Naive thymus-derived CD4-positive, alpha-beta T cell (primary cell): ENCODE data around the gene CCDC8. TPM values are rescaled to one million over a fixed set of nuclear protein-coding genes. Genes with fewer than 3 reads are reported as not detected.
"Not testable (repeated sequence)": the region's sequence is repeated elsewhere in the genome, so short reads cannot be mapped to it uniquely, and the experiment has no call there.

Experiments
- ATAC-seq: fragments of 150-1000 bp; cut with Tn5 transposase; 2 replicates; pipeline ENCODE4 v1.10.0; 2021; ENCODE audit warnings: mild to moderate bottlenecking, moderate library complexity
- CTCF ChIA-PET: fragments of 350-600 bp; sonication (Branson Sonifier 250); formaldehyde crosslinking; loops from one replicate; lab custom pipeline; 2021; ENCODE audit warnings: antibody characterized with exemption; lab: Charles Lee
- POLR2A ChIA-PET: fragments of 350-600 bp; sonication (Branson Sonifier 250); formaldehyde crosslinking; loops from one replicate; lab custom pipeline; 2021; ENCODE audit warnings: antibody characterized with exemption, inconsistent platforms; lab: Charles Lee
- DNase-seq, 9 donors: peaks; one replicate each; pipeline versions ENCODE4 v3.0.0 to v3.0.0-alpha.2; 2020 to 2022; ENCODE audit warnings: mixed read lengths in 1 of 9
- H3K27ac ChIP-seq: one replicate; pipeline ENCODE4 v1.7.0; 2013; ENCODE audit warnings: mild to moderate bottlenecking, low read depth, low read length, moderate library complexity
- H3K27me3 ChIP-seq, 2 donors: one replicate each; pipeline ENCODE4 v1.7.0; 2013; ENCODE audit warnings: low read length in 2 of 2, mild to moderate bottlenecking in 2 of 2, moderate library complexity in 2 of 2; ENCODE audit not compliant: control insufficient read depth in 2 of 2, insufficient read depth in 2 of 2
- H3K36me3 ChIP-seq, 3 experiments: 1 replicate in 2 of 3; 2 replicates in 1 of 3; pipeline ENCODE4 v1.7.0; 2013; ENCODE audit warnings: low read length in 3 of 3, mild to moderate bottlenecking in 3 of 3, moderate library complexity in 1 of 3; ENCODE audit not compliant: insufficient read depth in 3 of 3, control insufficient read depth in 2 of 3
- H3K4me1 ChIP-seq, 2 donors: one replicate each; pipeline ENCODE4 v1.7.0; 2013; ENCODE audit warnings: low read length in 2 of 2, mild to moderate bottlenecking in 2 of 2, moderate library complexity in 1 of 2; ENCODE audit not compliant: control insufficient read depth in 2 of 2, insufficient read depth in 2 of 2
- H3K4me3 ChIP-seq: 2 replicates; pipeline ENCODE4 v1.7.0; 2013; ENCODE audit warnings: mild to moderate bottlenecking, low read length
- H3K9me3 ChIP-seq, 3 experiments: 1 replicate in 2 of 3; 2 replicates in 1 of 3; pipeline ENCODE4 v1.7.0; 2013; ENCODE audit warnings: low read length in 3 of 3; ENCODE audit not compliant: control insufficient read depth in 2 of 3
- H3K27ac Mint-ChIP-seq, 9 donors: one replicate each; pipeline ENCODE4 v1.8.0; 2020 to 2022; ENCODE audit warnings: mixed read lengths in 9 of 9, mild to moderate bottlenecking in 8 of 9, moderate library complexity in 5 of 9, inconsistent platforms in 2 of 9
- H3K27me3 Mint-ChIP-seq, 5 donors: one replicate each; pipeline ENCODE4 v1.8.0; 2021 to 2022; ENCODE audit warnings: mixed read lengths in 5 of 5, mild to moderate bottlenecking in 1 of 5
- H3K36me3 Mint-ChIP-seq, 5 donors: one replicate each; pipeline ENCODE4 v1.8.0; 2020 to 2022; ENCODE audit warnings: mixed read lengths in 5 of 5, mild to moderate bottlenecking in 3 of 5, inconsistent platforms in 1 of 5
- H3K4me1 Mint-ChIP-seq, 7 donors: one replicate each; pipeline ENCODE4 v1.8.0; 2020 to 2022; ENCODE audit warnings: mixed read lengths in 7 of 7, mild to moderate bottlenecking in 3 of 7, inconsistent platforms in 1 of 7
- H3K4me3 Mint-ChIP-seq, 10 donors: one replicate each; pipeline ENCODE4 v1.8.0; 2020 to 2022; ENCODE audit warnings: mild to moderate bottlenecking in 10 of 10, mixed read lengths in 10 of 10, moderate library complexity in 6 of 10, inconsistent platforms in 2 of 10
- H3K9me3 Mint-ChIP-seq, 11 donors: one replicate each; pipeline ENCODE4 v1.8.0; 2020 to 2022; ENCODE audit warnings: mixed read lengths in 11 of 11, mild to moderate bottlenecking in 4 of 11, inconsistent platforms in 1 of 11, moderate library complexity in 1 of 11
- intact Hi-C, 2 donors: fragments of 100-400 bp; cut with micrococcal nuclease; formaldehyde crosslinking; loops; one replicate each; pipeline ENCODE4 v1.15.1; 2023
- polyA plus RNA-seq, 2 donors: library from polyadenylated mRNA; unstranded; fragments of 300-500 nt; fragmentation: Illumina TruSeq; gene quantifications; one replicate each; pipeline ENCODE4 v1.2.3, GENCODE V29; 2021
- total RNA-seq, 6 experiments: library from RNA in 5 of 6; stranded (reverse) in 5 of 6; gene quantifications; 1 replicate in 5 of 6; 2 replicates in 1 of 6; pipeline ENCODE4 v1.2.3 and lab custom pipeline; 2021 to 2026

The CCDC8 gene
- total and polyA plus RNA-seq, 7 experiments from 2014 or later, result not detected

- Histone ChIP-seq H3K27ac (no peak overlapping the region), H3K4me3 (no peak overlapping the region), H3K9me3 (no peaks in the 10 kb centered on the region), H3K4me1 (no peaks in the 10 kb centered on the region), H3K36me3 (no peaks in the 10 kb centered on the region), H3K27me3 (no peaks in the 10 kb centered on the region)
- POLR2A ChIA-PET, result no interaction called here
- Mint-ChIP-seq H3K27ac (no peak overlapping the region), H3K9me3 (peaks cover 0 to 10% (median 7%) of the 10 kb centered on the region in 11 donors), H3K4me1 (peaks cover 0 to 5% (median 4%) of the 10 kb centered on the region in 7 donors), H3K27me3 (peaks cover 5 to 18% (median 8%) of the 10 kb centered on the region in 5 donors), H3K4me3 (no peak overlapping the region), H3K36me3 (peaks cover 0 to 8% (median 3%) of the 10 kb centered on the region in 5 donors)
- CTCF ChIA-PET, result no interaction called here
- intact Hi-C loops, result no loop called here
- ATAC-seq (no peak), DNase-seq (no peak)
Measured at GRCh38 chr19:46447006-46447405, 33.6 kb upstream of the CCDC8 start.

GRCh38 chr19:46446021-46446420, 32.7 kb upstream of the CCDC8 start:
- POLR2A ChIA-PET, result no interaction called here
- H3K36me3 ChIP-seq, result no peaks in the 10 kb centered on the region
- CTCF ChIA-PET, result no interaction called here

GRCh38 chr19:46442808-46443450, 29.6 kb upstream of the CCDC8 start:
- H3K36me3 Mint-ChIP-seq, result no peaks in the 10 kb centered on the region
- Histone ChIP-seq H3K27ac (no peak overlapping the region), H3K9me3 (no peaks in the 10 kb centered on the region), H3K4me1 (no peaks in the 10 kb centered on the region), H3K27me3 (no peaks in the 10 kb centered on the region), H3K4me3 (no peak overlapping the region), H3K36me3 (no peaks in the 10 kb centered on the region)
- peaks cover 0 to 7% (median 5%) of the 10 kb centered on the region in 5 donors for H3K27me3 Mint-ChIP-seq
- peaks cover 0 to 5% (median 4%) of the 10 kb centered on the region in 7 donors for H3K4me1 Mint-ChIP-seq
- intact Hi-C loops, result no loop called here
- peaks cover 0 to 1% (median 0%) of the 10 kb centered on the region in 11 donors for H3K9me3 Mint-ChIP-seq
- ATAC-seq (no peak), DNase-seq (no peak)
- no peak overlapping the region for H3K4me3 Mint-ChIP-seq
- CTCF ChIA-PET, result no interaction called here
- no peak overlapping the region for H3K27ac Mint-ChIP-seq
- POLR2A ChIA-PET, result no interaction called here

More at GRCh38 chr19:46446021-46446420, 32.7 kb upstream of the CCDC8 start:
- DNase-seq (no peak), ATAC-seq (no peak)
- Histone ChIP-seq H3K27me3 (no peaks in the 10 kb centered on the region), H3K9me3 (no peaks in the 10 kb centered on the region), H3K27ac (no peak overlapping the region), H3K4me1 (no peaks in the 10 kb centered on the region), H3K4me3 (no peak overlapping the region)
- Mint-ChIP-seq H3K27me3 (peaks cover 5 to 14% (median 8%) of the 10 kb centered on the region in 5 donors), H3K27ac (no peak overlapping the region), H3K4me1 (peaks cover 0 to 5% (median 4%) of the 10 kb centered on the region in 7 donors), H3K9me3 (peaks cover 0 to 10% (median 7%) of the 10 kb centered on the region in 11 donors), H3K4me3 (no peak overlapping the region), H3K36me3 (peaks cover 0 to 8% (median 3%) of the 10 kb centered on the region in 5 donors)
- intact Hi-C loops, result no loop called here

GRCh38 chr19:46441866-46442265, 28.5 kb upstream of the CCDC8 start:
- Mint-ChIP-seq H3K4me1 (peaks cover 0 to 5% (median 4%) of the 10 kb centered on the region in 7 donors), H3K27me3 (peaks cover 0 to 6% (median 5%) of the 10 kb centered on the region in 5 donors), H3K4me3 (no peak overlapping the region), H3K36me3 (no peaks in the 10 kb centered on the region), H3K27ac (no peak overlapping the region), H3K9me3 (peaks cover 0 to 1% (median 0%) of the 10 kb centered on the region in 11 donors)
- ChIA-PET POLR2A (no interaction called here), CTCF (no interaction called here)
- intact Hi-C loops, result no loop called here
- Histone ChIP-seq H3K4me1 (no peaks in the 10 kb centered on the region), H3K27me3 (no peaks in the 10 kb centered on the region), H3K36me3 (no peaks in the 10 kb centered on the region), H3K9me3 (no peaks in the 10 kb centered on the region), H3K27ac (no peak overlapping the region), H3K4me3 (no peak overlapping the region)
- DNase-seq, result no peak
- no peak for ATAC-seq

GRCh38 chr19:46435689-46436088, 22.3 kb upstream of the CCDC8 start:
- POLR2A ChIA-PET, intact Hi-C loops, H3K27me3 ChIP-seq, CTCF ChIA-PET, H3K36me3 ChIP-seq, H3K9me3 ChIP-seq, H3K27ac ChIP-seq, ATAC-seq, H3K4me3 Mint-ChIP-seq, H3K4me3 ChIP-seq, H3K9me3 Mint-ChIP-seq, H3K4me1 ChIP-seq, H3K36me3 Mint-ChIP-seq, H3K27ac Mint-ChIP-seq, H3K4me1 Mint-ChIP-seq, DNase-seq: not testable (repeated sequence)
- H3K27me3 Mint-ChIP-seq, result peaks cover 22 to 42% (median 25%) of the 10 kb centered on the region in 5 donors

- Histone ChIP-seq H3K4me3 (no peak overlapping the region), H3K4me1 (no peaks in the 10 kb centered on the region), H3K27ac (no peak overlapping the region), H3K27me3 (peaks cover 0 to 4% of the 10 kb centered on the region in 2 donors), H3K36me3 (no peaks in the 10 kb centered on the region), H3K9me3 (no peaks in the 10 kb centered on the region)
- ChIA-PET POLR2A (no interaction called here), CTCF (no interaction called here)
- DNase-seq (no peak), ATAC-seq (no peak)
- Mint-ChIP-seq H3K36me3 (no peaks in the 10 kb centered on the region), H3K4me1 (peaks cover 0 to under 1% (median 0%) of the 10 kb centered on the region in 7 donors), H3K27ac (no peak overlapping the region), H3K4me3 (no peak overlapping the region), H3K9me3 (peaks cover 0 to 2% (median 0%) of the 10 kb centered on the region in 11 donors), H3K27me3 (peaks cover 27 to 48% (median 32%) of the 10 kb centered on the region in 5 donors)
- intact Hi-C loops, result no loop called here
Measured at GRCh38 chr19:46435009-46435408, 21.6 kb upstream of the CCDC8 start.

GRCh38 chr19:46433470-46433869, 20.1 kb upstream of the CCDC8 start:
- H3K27me3 ChIP-seq, H3K4me3 Mint-ChIP-seq, H3K9me3 ChIP-seq, H3K36me3 ChIP-seq, H3K4me1 ChIP-seq, intact Hi-C loops, H3K27ac ChIP-seq, H3K27ac Mint-ChIP-seq, POLR2A ChIA-PET, H3K9me3 Mint-ChIP-seq, ATAC-seq, H3K4me3 ChIP-seq, DNase-seq, H3K36me3 Mint-ChIP-seq: not testable (repeated sequence)
- CTCF ChIA-PET, result interaction anchor here (0.7 to 1.0 kb wide), 2 partner anchors 34 to 38 kb away, joined by 3 read pairs; no protein-coding TSS in a partner anchor
- Mint-ChIP-seq H3K4me1 (peaks cover 4 to 16% (median 10%) of the 10 kb centered on the region in 7 donors), H3K27me3 (peaks cover 41 to 59% (median 47%) of the 10 kb centered on the region in 5 donors)
